C4-2B (cell line): ENCODE measurements around the gene RNF138.
A peak's percentile ranks its signal among the peaks of the same experiment; 100 is the strongest.

ENCODE experiments used
- H3K27ac ChIP-seq: fragments of 450-650 bp; 2 replicates; pipeline ENCODE4 v1.5.1; 2017
- ZFX ChIP-seq: fragments of 450-650 bp; IDR thresholded peaks from 2 replicates; pipeline ENCODE4 v1.6.1; 2017
- TF ChIP-seq, protein P1 (sequence below): fragments of 450-650 bp; conservative IDR thresholded peaks from 2 replicates; pipeline ENCODE4 v1.5.1; 2017; ENCODE audit warnings: mild to moderate bottlenecking

RNF138 gene

DNA sequence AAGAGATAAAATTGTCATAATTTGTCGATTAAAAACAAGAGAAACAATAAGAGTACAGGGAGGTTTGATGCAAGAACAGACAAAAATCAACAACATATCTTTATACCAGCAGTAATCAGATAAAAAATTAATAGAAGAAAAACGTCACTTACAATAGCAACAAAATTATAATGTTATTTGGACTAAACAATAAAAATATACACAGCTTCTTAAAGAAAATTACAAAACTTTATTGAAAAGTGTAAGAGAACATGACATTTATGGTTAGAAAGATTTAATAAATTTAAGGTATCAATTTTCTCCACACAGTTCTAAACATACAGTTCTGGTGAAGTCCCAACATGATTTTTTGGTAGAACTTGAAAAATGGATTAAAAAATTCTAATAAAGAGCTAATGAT lies 12.8 kb downstream of the RNF138 start:
- TF ChIP-seq ZFX, result no peak
- TF ChIP-seq, protein P1, sequence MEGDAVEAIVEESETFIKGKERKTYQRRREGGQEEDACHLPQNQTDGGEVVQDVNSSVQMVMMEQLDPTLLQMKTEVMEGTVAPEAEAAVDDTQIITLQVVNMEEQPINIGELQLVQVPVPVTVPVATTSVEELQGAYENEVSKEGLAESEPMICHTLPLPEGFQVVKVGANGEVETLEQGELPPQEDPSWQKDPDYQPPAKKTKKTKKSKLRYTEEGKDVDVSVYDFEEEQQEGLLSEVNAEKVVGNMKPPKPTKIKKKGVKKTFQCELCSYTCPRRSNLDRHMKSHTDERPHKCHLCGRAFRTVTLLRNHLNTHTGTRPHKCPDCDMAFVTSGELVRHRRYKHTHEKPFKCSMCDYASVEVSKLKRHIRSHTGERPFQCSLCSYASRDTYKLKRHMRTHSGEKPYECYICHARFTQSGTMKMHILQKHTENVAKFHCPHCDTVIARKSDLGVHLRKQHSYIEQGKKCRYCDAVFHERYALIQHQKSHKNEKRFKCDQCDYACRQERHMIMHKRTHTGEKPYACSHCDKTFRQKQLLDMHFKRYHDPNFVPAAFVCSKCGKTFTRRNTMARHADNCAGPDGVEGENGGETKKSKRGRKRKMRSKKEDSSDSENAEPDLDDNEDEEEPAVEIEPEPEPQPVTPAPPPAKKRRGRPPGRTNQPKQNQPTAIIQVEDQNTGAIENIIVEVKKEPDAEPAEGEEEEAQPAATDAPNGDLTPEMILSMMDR, result no peak
- H3K27ac ChIP-seq, result no peak overlapping the region

DNA sequence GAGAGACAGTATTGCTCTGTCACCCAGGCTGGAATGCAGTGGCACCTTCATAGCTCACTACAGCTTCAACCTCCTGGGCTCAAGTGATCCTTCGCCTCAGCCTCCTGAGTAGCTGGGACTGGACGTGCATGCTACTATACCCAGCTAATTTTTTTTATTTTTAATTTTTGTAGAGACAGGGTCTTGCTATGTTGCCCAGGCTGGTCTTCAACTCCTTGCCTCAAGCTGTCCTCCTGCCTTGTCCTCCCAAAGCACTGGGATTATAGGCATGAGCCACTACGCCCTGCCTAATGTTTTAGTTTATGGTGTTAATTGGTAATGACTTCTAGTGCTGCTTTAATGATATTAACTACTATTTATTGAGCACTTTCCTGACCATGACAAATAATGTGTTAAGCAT lies 18.3 kb downstream of the RNF138 start:
- no peak overlapping the region for H3K27ac ChIP-seq
- no peak for TF ChIP-seq ZFX
- TF ChIP-seq, protein P1, result no peak

DNA sequence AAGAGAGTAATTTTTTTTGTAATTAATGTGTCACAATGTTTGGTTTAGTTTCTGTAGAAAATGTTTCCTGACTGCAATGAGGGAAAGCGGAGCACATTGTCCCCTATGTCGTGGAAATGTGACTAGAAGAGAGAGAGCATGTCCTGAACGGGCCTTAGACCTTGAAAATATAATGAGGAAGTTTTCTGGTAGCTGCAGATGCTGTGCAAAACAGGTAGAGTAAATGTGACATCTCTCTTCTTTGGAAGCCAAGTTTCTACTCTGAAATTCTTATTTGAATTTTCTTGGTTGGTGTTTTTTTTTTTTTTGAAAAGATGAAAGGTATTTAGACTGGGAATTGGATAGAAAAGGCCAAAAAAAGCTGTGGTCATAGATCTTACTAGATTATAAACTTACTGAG lies 20.0 kb downstream of the RNF138 start:
- no peak for TF ChIP-seq ZFX
- TF ChIP-seq, protein P1, result no peak
- no peak overlapping the region for H3K27ac ChIP-seq

DNA sequence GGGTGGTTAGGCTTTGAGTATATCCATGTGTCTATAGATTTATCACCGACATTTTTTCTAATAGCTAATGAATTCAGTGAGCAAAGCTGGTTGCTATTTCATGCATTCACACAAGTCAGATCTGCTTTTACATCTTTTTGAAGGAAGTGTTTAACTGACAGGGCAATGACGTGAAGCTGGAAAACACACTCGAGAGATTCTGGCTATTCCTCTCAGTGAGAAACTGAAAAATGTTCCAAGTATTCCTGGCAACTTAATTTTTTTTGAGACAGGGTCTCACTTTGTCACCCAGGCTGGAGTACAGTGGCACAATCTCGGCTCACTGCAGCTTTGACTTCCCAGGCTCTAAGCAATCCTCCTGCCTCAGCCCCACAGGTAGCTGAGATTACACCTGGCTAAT lies 21.2 kb downstream of the RNF138 start:
- TF ChIP-seq, protein P1, result no peak
- TF ChIP-seq ZFX, result no peak
- H3K27ac ChIP-seq, result no peak overlapping the region

DNA sequence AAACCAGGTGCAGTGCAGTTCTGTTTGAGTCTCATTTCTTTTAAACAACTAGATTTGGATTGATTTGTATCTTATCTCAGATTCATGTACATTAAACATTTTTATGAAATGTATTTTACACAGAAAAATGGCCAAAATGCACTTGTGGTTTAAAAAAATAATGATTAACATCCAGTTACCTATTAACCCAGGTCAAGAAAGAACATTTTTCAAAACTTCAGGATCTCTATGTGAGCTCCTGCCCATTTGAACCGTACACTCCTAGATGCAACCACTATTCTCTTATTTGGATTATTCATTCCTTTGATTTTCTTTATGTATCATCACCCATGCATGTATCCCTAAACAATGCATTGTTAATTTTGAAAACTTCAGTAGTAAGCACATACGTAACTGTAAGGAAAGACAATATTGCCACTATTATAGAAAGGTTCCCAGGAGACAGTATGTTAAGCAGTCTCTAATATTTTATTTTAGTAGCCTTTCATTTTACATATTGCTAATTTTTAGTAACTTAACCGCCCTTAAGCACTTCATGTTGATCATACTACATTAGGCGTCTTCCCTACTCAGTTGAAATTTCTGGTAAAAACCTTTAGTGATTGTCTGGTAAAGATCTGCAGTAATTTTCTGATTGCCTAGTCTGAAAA lies 22.7 kb downstream of the RNF138 start:
- TF ChIP-seq ZFX, result no peak
- TF ChIP-seq, protein P1, result no peak

DNA sequence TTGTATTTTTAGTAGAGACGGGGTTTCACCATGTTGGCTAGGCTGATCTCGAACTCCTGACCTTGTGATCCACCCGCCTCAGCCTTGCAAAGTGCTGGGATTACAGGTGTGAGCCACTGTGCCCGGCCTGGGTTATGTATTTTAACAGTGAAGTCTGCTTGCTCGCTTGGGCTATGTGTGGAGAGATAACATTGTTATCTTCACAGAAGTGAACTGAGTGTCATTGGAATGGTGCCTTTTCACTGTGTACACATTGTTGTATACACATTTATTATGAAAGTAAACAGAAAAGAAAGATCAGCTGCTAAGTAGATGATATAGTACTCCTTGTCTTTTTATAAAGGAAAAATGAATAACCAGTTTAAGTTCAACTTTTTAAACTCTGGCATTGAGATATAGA lies 30.4 kb downstream of the RNF138 start:
- peak overlapping the region; percentile 34; the same call in 1 of the 2 replicates for H3K27ac ChIP-seq
- no peak for TF ChIP-seq ZFX
- TF ChIP-seq, protein P1, result no peak

More for the DNA sequence above, 22.7 kb downstream of the RNF138 start:
- no peak overlapping the region for H3K27ac ChIP-seq

DNA sequence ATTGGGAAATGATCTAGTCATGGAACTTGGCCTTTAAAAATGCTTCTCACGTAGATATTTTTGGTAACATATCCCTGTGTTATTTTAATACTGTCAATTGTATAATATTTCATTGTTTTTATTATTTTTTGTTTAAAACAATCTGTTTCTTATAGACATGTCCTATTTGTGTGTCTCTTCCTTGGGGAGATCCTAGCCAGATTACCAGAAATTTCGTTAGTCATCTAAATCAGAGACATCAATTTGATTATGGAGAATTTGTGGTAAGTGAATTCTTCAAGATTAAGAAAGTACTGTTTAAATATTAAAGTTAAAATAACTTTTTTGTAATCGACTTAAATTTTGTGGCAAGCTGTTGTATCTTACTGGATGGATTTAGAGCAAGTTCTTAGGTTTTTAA lies 34.9 kb downstream of the RNF138 start:
- no peak for TF ChIP-seq ZFX
- TF ChIP-seq, protein P1, result no peak

More for the DNA sequence above, 34.9 kb downstream of the RNF138 start:
- H3K27ac ChIP-seq, result no peak overlapping the region
